Gastrocnemius medialis (tissue), 4 donors: Measurements from ENCODE around the gene SLC2A4RG. TPM values are rescaled to one million over a fixed set of nuclear protein-coding genes. Genes with fewer than 3 reads are reported as not detected.

ENCODE experiments used
- ATAC-seq, 2 donors: fragments of 150-250 bp; one replicate each; pipeline ENCODE4 v1.9.1; 2016
- DNase-seq, 2 donors: peaks; one replicate each; pipeline ENCODE4 v3.0.0-alpha.2; 2019
- H3K27ac ChIP-seq, 4 donors: fragments of 200-600 bp; sonication (generic); 1 replicate in 1 of 4; 2 replicates in 3 of 4; pipeline ENCODE4 v1.5.1; 2016 to 2018; ENCODE audit warnings: mild to moderate bottlenecking in 2 of 4, moderate library complexity in 1 of 4
- H3K27me3 ChIP-seq, 3 donors: fragments of 200-600 bp; sonication (generic) in 2 of 3; 1 replicate in 1 of 3; 2 replicates in 2 of 3; pipeline versions ENCODE4 v1.5.1 to v1.6.0; 2016 to 2019; ENCODE audit warnings: mild to moderate bottlenecking in 1 of 3, moderate library complexity in 1 of 3
- H3K36me3 ChIP-seq, 2 donors: fragments of 200-600 bp; sonication (generic) in 1 of 2; one replicate each; pipeline ENCODE4 v1.5.1; 2017 to 2018
- H3K4me1 ChIP-seq, 2 donors: fragments of 200-600 bp; sonication (generic) in 1 of 2; one replicate each; pipeline ENCODE4 v1.5.1; 2016 to 2017; ENCODE audit warnings: mild to moderate bottlenecking in 2 of 2
- H3K4me3 ChIP-seq, 4 donors: fragments of 200-600 bp; sonication (generic) in 3 of 4; 1 replicate in 1 of 4; 2 replicates in 3 of 4; pipeline ENCODE4 v1.5.1; 2016 to 2019; ENCODE audit warnings: mild to moderate bottlenecking in 2 of 4
- H3K9me3 ChIP-seq, 3 donors: fragments of 200-600 bp; sonication (generic) in 2 of 3; 1 replicate in 1 of 3; 2 replicates in 2 of 3; pipeline ENCODE4 v1.5.1; 2016 to 2019
- CTCF ChIP-seq, 5 experiments: fragments of 450-650 bp in 3 of 5; fragments of 200-600 bp in 2 of 5; sonication (generic) in 2 of 5; IDR thresholded peaks in 4 of 5; conservative IDR thresholded peaks in 1 of 5; 1 replicate in 4 of 5; 2 replicates in 1 of 5; pipeline ENCODE4 v1.5.1; 2016 to 2019; ENCODE audit warnings: antibody characterized with exemption in 5 of 5, mild to moderate bottlenecking in 3 of 5, moderate library complexity in 3 of 5
- POLR2A ChIP-seq, 2 donors: fragments of 450-650 bp; IDR thresholded peaks; one replicate each; pipeline ENCODE4 v1.6.1; 2017; ENCODE audit warnings: antibody characterized with exemption in 2 of 2, mild to moderate bottlenecking in 2 of 2, moderate library complexity in 2 of 2
- in situ Hi-C, 4 donors: fragments of 200-750 bp; cut with MboI; loops; one replicate each; pipeline versions ENCODE4 v1.15.0 to v1.8.0; 2017; ENCODE audit warnings: low sequenced_read_pairs in 4 of 4
- intact Hi-C: fragments of 100-400 bp; cut with DNase I; formaldehyde crosslinking; loops from one replicate; pipeline ENCODE4 v1.15.1; 2023; ENCODE audit warnings: low total_unique reads
- total RNA-seq, 4 donors: library from RNA; depleted of rRNA; stranded (reverse); fragments of >200 nt; gene quantifications; one replicate each; pipeline versions ENCODE4 v1.1.0 to v1.2.3, GENCODE V29; 2016

Gene SLC2A4RG
- total RNA-seq, 4 donors from 2014 or later, result 26.0 to 58.7 (median 39.1) TPM

- Histone ChIP-seq H3K27ac (no peak overlapping the region), H3K36me3 (no peaks in the 10 kb centered on the region), H3K27me3 (no peaks in the 10 kb centered on the region), H3K9me3 (no peaks in the 10 kb centered on the region), H3K4me1 (peaks cover 0 to under 1% of the 10 kb centered on the region in 2 donors), H3K4me3 (no peak overlapping the region)
- intact Hi-C loops (no loop called here), in situ Hi-C loops (loop anchor here in 2 of 4 donors (10.0 kb wide), 2 partner anchors 83 to 193 kb away; partner anchors contain the start of genes ABHD16B (in 1 of the 2), SAMD10 (in 1 of the 2) and TPD52L2 (in 1 of the 2))
- DNase-seq (no peak), ATAC-seq (no peak)
- TF ChIP-seq CTCF (IDR thresholded peaks at IDR 0.05 in 4 of 5, conservative IDR thresholded peaks at IDR 0.05 in 1 of 5) (no peak), POLR2A (IDR thresholded peaks at IDR 0.05) (no peak)
Measured at GRCh38 chr20:63782051-63782471, 42.5 kb downstream of the SLC2A4RG start.

GRCh38 chr20:63782521-63782971 is 43.0 kb downstream of the SLC2A4RG start:
- TF ChIP-seq CTCF (IDR thresholded peaks at IDR 0.05 in 4 of 5, conservative IDR thresholded peaks at IDR 0.05 in 1 of 5), result no peak
- TF ChIP-seq POLR2A (IDR thresholded peaks at IDR 0.05), result no peak
- H3K4me3 ChIP-seq, result no peak overlapping the region
- H3K9me3 ChIP-seq, result no peaks in the 10 kb centered on the region
- intact Hi-C loops, result no loop called here
- H3K27me3 ChIP-seq, result no peaks in the 10 kb centered on the region
- H3K36me3 ChIP-seq, result no peaks in the 10 kb centered on the region
- no peak overlapping the region for H3K27ac ChIP-seq
- H3K4me1 ChIP-seq, result peaks cover 0 to 5% of the 10 kb centered on the region in 2 donors
- in situ Hi-C loops, result loop anchor here in 2 of 4 donors (10.0 kb wide), 2 partner anchors 82 to 192 kb away; partner anchors contain the start of genes ABHD16B (in 1 of the 2), SAMD10 (in 1 of the 2) and TPD52L2 (in 1 of the 2)
- DNase-seq, result no peak
- no peak for ATAC-seq

- no peaks in the 10 kb centered on the region for H3K9me3 ChIP-seq
- TF ChIP-seq POLR2A (IDR thresholded peaks at IDR 0.05) (no peak), CTCF (IDR thresholded peaks at IDR 0.05 in 4 of 5, conservative IDR thresholded peaks at IDR 0.05 in 1 of 5) (no peak)
- no peaks in the 10 kb centered on the region for H3K36me3 ChIP-seq
- no peaks in the 10 kb centered on the region for H3K27me3 ChIP-seq
- H3K4me1 ChIP-seq, result peaks cover 0 to 7% of the 10 kb centered on the region in 2 donors
- in situ Hi-C loops, result loop anchor here in 2 of 4 donors (10.0 kb wide), 2 partner anchors 81 to 191 kb away; partner anchors contain the start of genes ABHD16B (in 1 of the 2), SAMD10 (in 1 of the 2) and TPD52L2 (in 1 of the 2)
- H3K4me3 ChIP-seq, result no peak overlapping the region
- H3K27ac ChIP-seq, result no peak overlapping the region
- intact Hi-C loops, result no loop called here
- DNase-seq, result no peak
- no peak for ATAC-seq
Measured at GRCh38 chr20:63783970-63784369, 44.4 kb downstream of the SLC2A4RG start.

- Histone ChIP-seq H3K27ac (peak overlapping the region in 2 of 4 donors; percentile 18 to 24), H3K36me3 (peaks cover 0 to 13% of the 10 kb centered on the region in 2 donors), H3K27me3 (no peaks in the 10 kb centered on the region), H3K4me3 (no peak overlapping the region), H3K9me3 (no peaks in the 10 kb centered on the region), H3K4me1 (peaks cover 0 to 7% of the 10 kb centered on the region in 2 donors)
- no peak for TF ChIP-seq POLR2A (IDR thresholded peaks at IDR 0.05)
- no peak for TF ChIP-seq CTCF (IDR thresholded peaks at IDR 0.05 in 4 of 5, conservative IDR thresholded peaks at IDR 0.05 in 1 of 5)
- ATAC-seq (no peak), DNase-seq (no peak)
- intact Hi-C loops (loop anchor here (1.0 to 2.0 kb wide), 2 partner anchors 79 to 188 kb away; partner anchors contain the start of gene TPD52L2), in situ Hi-C loops (loop anchor here in 2 of 4 donors (10.0 kb wide), 2 partner anchors 79 to 189 kb away; partner anchors contain the start of genes ABHD16B (in 1 of the 2), SAMD10 (in 1 of the 2) and TPD52L2 (in 1 of the 2))
Measured at GRCh38 chr20:63785691-63786131, 46.1 kb downstream of the SLC2A4RG start.
